SK-N-DZ (cell line): ENCODE results near the gene NRGN.

Source experiments
- DNase-seq: peaks from one replicate; pipeline ENCODE4 v3.0.0-alpha.2; 2015; ENCODE audit warnings: low spot score

The NRGN gene

DNA sequence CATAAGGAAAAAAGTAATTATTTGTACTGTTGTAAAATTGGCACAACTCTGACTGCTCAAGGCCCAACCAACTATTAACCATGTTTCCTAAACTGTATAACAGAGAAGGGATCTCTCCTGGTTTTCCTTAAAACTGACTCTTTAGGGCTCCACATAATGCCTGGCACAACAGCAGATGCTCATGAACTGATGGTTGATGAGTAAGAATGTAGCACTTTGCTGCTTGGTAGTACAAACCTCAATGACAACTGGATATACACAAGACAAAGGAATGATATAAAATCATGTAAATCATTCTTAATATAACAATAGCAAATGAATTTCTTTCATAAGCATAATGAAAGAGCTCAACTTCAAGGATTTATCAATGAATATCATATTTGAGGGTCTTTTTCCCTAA is 48.8 kb downstream of the NRGN start:
- DNase-seq = no peak

GRCh38 chr11:124791626-124792341 is 52.0 kb downstream of the NRGN start:
- no peak for DNase-seq

GRCh38 chr11:124793466-124794278 is 53.9 kb downstream of the NRGN start:
- peak; percentile 9 for DNase-seq

- DNase-seq = no peak
These were observed 56.6 kb downstream of the NRGN start for GRCh38 chr11:124796312-124796711.
